ENCODE results near the gene EIPR1. TPM values are rescaled to one million over a fixed set of nuclear protein-coding genes. Genes with fewer than 3 reads are reported as not detected.

The EIPR1 gene
- total RNA-seq, 1 donor from 2014 or later = 35.9 TPM

- Mint-ChIP-seq H3K9me3 (ENCODE audit: unreplicated experiment) (no peaks in the 10 kb centered on the region), H3K36me3 (ENCODE audit: low read depth, unreplicated experiment) (peaks cover 5% of the 10 kb centered on the region), H3K4me3 (ENCODE audit: unreplicated experiment) (no peak overlapping the region), H3K27me3 (ENCODE audit: unreplicated experiment) (peaks cover 4% of the 10 kb centered on the region), H3K27ac (ENCODE audit: unreplicated experiment) (no peak overlapping the region), H3K4me1 (ENCODE audit: unreplicated experiment) (no peaks in the 10 kb centered on the region)
- no peak for TF ChIP-seq CTCF (IDR thresholded peaks at IDR 0.05; ENCODE audit: unreplicated experiment)
- DNase-seq (ENCODE audit: low spot score) = no peak
Observed at GRCh38 chr2:3324036-3324386, 53.6 kb downstream of the EIPR1 start.

DNA sequence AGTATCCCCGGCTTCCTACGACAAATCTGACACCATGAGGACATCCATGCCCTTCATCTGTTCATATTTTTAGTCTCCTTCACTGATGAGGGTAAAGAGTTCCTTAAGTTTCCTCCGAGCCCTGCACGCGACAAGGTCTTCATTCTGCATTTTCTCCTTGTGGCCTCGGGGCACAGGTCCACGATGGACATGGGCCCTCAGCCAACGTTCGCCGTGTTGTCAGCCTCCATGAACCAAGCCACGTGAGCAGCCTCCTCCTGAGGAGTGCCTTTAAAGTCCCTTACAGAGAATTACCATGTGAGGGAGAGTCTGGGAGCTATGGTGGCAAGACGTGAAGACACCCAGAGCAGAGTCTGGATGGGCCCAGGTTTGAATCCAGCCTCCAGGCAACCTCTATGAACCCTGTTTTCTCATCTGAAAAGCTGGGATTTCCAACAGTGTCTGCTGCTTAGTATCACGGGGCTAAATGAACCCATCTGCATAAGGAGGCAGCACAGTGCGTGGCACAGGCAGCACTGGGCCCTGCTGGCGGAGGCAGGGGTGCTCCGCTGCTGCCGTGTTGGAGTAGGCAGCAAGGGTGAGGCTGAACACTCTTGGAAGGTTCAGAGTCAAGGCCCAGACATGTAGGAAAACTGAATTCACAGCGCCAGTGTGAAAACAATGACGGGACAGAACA, 54.1 kb downstream of the EIPR1 start:
- Mint-ChIP-seq H3K36me3 (ENCODE audit: low read depth, unreplicated experiment) (peaks cover 10% of the 10 kb centered on the region), H3K27ac (ENCODE audit: unreplicated experiment) (no peak overlapping the region), H3K4me3 (ENCODE audit: unreplicated experiment) (no peak overlapping the region), H3K4me1 (ENCODE audit: unreplicated experiment) (no peaks in the 10 kb centered on the region), H3K27me3 (ENCODE audit: unreplicated experiment) (peaks cover 4% of the 10 kb centered on the region), H3K9me3 (ENCODE audit: unreplicated experiment) (no peaks in the 10 kb centered on the region)
- TF ChIP-seq CTCF (IDR thresholded peaks at IDR 0.05; ENCODE audit: unreplicated experiment) = no peak
- DNase-seq (ENCODE audit: low spot score) = no peak

- TF ChIP-seq CTCF (IDR thresholded peaks at IDR 0.05; ENCODE audit: unreplicated experiment) = no peak
- H3K4me1 Mint-ChIP-seq (ENCODE audit: unreplicated experiment) = no peaks in the 10 kb centered on the region
- H3K9me3 Mint-ChIP-seq (ENCODE audit: unreplicated experiment) = no peaks in the 10 kb centered on the region
- H3K27me3 Mint-ChIP-seq (ENCODE audit: unreplicated experiment) = peaks cover 4% of the 10 kb centered on the region
- no peak for DNase-seq (ENCODE audit: low spot score)
- no peak overlapping the region for H3K4me3 Mint-ChIP-seq (ENCODE audit: unreplicated experiment)
- peaks cover 14% of the 10 kb centered on the region for H3K36me3 Mint-ChIP-seq (ENCODE audit: low read depth, unreplicated experiment)
- H3K27ac Mint-ChIP-seq (ENCODE audit: unreplicated experiment) = no peak overlapping the region
Observed at GRCh38 chr2:3322311-3322970, 55.2 kb downstream of the EIPR1 start.

DNA sequence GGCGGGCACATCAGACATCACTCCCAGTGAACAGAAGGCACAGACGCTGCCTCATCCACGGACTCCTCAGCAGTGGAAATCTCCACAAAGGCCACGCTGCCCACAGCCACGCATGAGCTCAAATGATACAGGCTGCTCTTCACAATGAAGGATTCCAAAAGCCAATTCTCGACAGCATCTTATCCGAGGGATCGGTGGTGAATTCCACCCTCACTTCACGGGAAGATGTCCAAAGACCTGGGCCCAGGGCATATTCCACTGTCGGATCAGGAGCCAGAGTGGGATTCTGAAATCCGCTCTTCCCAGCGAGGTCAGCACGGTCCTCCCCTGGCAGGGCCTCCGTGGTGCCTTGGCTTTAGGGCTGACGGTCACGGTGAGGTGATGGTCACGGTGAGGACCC, 55.8 kb downstream of the EIPR1 start:
- no peaks in the 10 kb centered on the region for H3K9me3 Mint-ChIP-seq (ENCODE audit: unreplicated experiment)
- H3K4me3 Mint-ChIP-seq (ENCODE audit: unreplicated experiment) = no peak overlapping the region
- DNase-seq (ENCODE audit: low spot score) = no peak
- peaks cover 15% of the 10 kb centered on the region for H3K36me3 Mint-ChIP-seq (ENCODE audit: low read depth, unreplicated experiment)
- no peak overlapping the region for H3K27ac Mint-ChIP-seq (ENCODE audit: unreplicated experiment)
- H3K27me3 Mint-ChIP-seq (ENCODE audit: unreplicated experiment) = peaks cover 4% of the 10 kb centered on the region
- TF ChIP-seq CTCF (IDR thresholded peaks at IDR 0.05; ENCODE audit: unreplicated experiment) = no peak
- no peaks in the 10 kb centered on the region for H3K4me1 Mint-ChIP-seq (ENCODE audit: unreplicated experiment)

DNA sequence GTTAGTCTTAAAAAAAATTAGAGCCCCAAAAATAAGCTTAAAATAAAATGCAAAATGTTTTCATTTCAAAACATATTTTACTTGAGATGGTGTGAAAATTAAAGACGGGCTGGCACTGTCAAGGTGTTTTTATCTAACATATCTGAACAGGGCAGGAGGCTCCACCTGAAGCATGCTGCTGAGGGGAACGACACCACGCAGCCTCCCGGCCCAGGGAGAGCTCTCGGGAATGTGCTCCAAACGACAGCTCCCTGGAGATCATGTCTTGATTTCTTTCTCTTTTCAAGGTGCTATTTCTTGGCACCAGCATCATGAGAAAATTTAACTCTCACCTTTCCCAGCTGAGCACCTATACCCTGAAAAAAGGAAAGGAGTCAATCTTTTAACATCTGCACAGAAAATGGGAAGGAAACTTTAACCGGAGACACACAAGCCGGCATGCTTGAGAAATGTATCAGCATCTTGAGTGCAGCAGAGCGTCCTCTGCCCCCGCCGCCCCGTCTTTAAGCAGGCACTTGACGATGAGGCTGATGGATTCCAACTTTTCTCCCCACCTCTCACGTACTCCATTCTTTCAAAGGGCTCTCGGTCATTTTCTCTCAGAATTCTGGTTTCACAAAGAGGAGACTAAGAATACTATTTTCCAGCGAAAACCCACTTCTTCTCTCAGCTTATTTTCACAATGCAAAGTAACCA, 56.6 kb downstream of the EIPR1 start:
- Mint-ChIP-seq H3K27me3 (ENCODE audit: unreplicated experiment) (peaks cover 1% of the 10 kb centered on the region), H3K36me3 (ENCODE audit: low read depth, unreplicated experiment) (peaks cover 21% of the 10 kb centered on the region), H3K27ac (ENCODE audit: unreplicated experiment) (no peak overlapping the region), H3K4me1 (ENCODE audit: unreplicated experiment) (no peaks in the 10 kb centered on the region), H3K9me3 (ENCODE audit: unreplicated experiment) (no peaks in the 10 kb centered on the region), H3K4me3 (ENCODE audit: unreplicated experiment) (no peak overlapping the region)
- no peak for TF ChIP-seq CTCF (IDR thresholded peaks at IDR 0.05; ENCODE audit: unreplicated experiment)
- no peak for DNase-seq (ENCODE audit: low spot score)

Measured in endothelial cell (in vitro differentiated cells).